Pons (tissue), 1 donor: Measurements from ENCODE around the gene LZTR1.

Source experiments
- DNase-seq: peaks from one replicate; pipeline ENCODE4 v3.0.0-alpha.2; 2016; ENCODE audit warnings: low spot score

LZTR1 gene

GRCh38 chr22:20951151-20951931, 30.8 kb upstream of the LZTR1 start:
- DNase-seq = no peak

GRCh38 chr22:20951932-20952380, 30.1 kb upstream of the LZTR1 start:
- no peak for DNase-seq

GRCh38 chr22:20952544-20953341, 29.4 kb upstream of the LZTR1 start:
- no peak for DNase-seq

DNA sequence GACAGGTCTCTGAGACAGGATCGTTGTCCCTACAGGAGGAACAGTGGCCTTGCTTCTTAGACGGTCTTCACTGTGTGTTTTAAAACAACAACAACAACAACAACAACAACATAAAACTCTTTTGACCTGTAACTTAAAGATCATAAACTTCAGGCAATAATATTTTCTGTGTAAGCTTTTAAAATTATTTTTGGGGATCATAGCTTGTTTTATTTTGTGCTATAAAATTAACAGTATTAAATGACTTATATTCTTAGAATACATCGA, 28.8 kb upstream of the LZTR1 start:
- no peak for DNase-seq

GRCh38 chr22:20953668-20954500, 28.2 kb upstream of the LZTR1 start:
- DNase-seq = no peak

GRCh38 chr22:20955548-20955947, 26.5 kb upstream of the LZTR1 start:
- DNase-seq = no peak

- DNase-seq = no peak
Observed at GRCh38 chr22:20956258-20957101, 25.6 kb upstream of the LZTR1 start.

DNA sequence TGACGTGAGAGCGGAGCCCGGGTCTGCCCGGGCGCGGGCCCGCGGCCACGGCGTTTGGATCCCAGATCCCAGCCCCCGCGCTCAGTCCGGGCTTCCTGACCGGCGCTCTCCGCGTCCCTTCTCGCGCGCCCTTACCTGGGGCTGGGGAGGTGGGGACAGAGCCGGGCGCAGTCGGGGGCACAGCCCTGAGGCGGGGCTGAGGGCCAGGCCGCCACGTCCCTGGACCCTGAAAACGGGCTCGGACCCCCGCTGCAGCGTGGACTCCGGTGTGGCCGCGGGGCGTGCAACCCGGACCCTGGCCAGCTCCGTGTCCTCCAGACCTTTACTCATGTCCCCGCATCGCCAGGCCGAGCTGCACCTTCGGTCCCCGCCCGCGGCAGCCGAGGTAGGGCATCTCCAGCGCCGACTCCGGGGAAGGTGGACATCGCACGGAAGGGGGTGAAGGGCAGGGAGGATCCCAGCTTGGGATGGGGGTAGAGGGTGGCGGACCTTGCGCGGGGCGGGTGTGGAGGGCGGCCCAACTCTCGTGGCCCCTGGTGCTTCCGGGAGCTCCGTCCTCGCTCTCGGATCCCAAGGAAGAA, 24.9 kb upstream of the LZTR1 start:
- DNase-seq = no peak

DNA sequence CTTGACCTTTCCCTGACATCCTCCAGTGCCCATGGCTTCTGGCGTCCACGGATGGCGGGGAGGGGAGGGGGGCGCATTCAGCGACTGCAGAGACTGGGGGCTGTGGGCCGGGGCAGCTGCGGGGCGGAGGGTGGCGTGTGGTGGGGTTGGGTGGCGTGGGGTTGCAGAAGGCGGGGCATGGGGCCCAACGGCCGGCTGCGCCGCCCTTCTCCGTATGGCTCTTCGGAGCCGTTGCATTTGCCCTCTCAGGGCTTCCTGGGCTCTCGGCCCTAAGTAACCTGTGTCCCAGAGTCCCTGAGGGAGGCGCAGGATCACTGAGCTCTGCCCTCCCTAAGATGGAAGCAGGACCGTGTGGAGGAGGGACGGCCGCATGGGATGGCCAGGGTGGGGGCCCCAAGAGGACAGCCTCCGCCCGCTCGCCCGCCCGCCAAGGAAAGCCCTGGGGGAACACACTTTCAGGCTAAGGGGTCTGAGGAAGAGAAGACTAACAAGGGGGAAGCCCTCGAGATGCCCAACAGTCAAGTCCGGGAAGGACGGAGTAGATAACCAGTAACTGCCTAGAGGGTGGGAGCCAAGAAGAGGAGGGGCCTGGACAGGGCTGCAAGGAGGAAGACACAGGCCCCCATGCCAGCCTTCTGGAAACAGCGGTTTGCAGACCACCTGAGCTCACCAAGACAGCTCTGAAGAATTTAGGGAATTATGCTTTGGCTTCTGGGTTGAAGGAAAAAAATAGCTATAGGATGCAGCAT, 24.2 kb upstream of the LZTR1 start:
- no peak for DNase-seq

DNA sequence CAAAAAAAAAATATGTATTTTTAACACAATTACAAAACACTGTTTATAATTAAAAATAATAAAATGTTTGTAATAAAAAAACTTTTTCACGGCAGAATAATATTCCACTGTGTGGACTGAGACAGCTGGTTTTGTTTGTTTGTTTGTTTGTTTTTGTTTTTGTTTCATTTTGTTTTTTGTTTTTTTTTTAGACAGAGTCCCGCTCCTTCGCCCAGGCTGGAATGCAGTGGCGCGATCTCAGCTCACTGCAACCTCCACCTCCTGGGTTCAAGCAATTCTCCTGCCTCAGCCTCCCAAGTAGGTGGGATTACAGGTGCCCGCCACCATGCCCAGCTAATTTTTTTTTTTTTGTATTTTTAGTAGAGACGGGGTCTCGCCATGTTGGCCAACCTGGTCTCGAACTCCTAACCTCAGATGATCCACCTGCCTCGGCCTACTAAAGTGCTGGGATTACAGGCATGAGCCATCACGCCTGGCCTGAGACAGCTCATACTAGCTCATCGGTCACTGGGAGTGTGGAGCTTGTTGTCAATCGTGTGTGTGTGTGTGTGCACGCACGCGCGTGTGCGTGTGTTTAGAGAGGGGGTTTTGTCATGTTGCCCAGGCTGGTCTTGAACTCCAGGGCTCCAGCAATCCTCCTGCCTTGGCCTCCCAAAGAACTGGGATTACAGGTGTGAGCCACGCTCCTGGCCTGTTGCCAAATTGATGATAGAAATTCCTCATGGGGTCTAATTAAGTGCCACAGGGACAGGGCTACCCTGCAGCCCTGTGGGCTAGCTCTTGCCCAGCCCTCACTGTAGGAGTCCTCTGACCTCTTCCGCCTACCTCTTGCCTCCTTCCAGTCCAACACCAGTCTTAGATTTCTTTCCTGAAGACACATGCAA, 22.3 kb upstream of the LZTR1 start:
- no peak for DNase-seq

- no peak for DNase-seq
Observed at GRCh38 chr22:20960609-20961008, 21.5 kb upstream of the LZTR1 start.

DNA sequence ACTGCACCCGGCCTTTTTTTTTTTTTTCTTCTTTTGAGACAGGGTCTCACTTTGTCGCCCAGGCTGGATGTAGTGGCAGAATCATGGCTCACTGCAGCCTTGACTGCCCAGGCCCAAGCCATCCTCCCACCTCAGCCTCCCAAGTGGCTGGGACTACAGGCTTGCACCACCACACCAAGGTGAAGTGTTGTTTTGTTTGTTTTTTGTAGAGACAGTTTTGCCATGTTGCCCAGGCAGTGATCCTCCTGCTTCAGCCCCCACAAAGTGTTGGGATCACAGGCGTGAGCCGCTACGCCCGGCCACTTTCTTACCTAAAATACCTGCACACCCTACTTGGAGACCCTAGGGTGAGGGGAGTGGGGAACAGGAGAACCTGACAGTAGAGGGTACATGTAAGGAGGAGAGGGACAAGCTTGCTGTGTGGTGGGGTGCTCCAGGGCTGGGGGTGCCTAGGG, 19.6 kb upstream of the LZTR1 start:
- DNase-seq = no peak

DNA sequence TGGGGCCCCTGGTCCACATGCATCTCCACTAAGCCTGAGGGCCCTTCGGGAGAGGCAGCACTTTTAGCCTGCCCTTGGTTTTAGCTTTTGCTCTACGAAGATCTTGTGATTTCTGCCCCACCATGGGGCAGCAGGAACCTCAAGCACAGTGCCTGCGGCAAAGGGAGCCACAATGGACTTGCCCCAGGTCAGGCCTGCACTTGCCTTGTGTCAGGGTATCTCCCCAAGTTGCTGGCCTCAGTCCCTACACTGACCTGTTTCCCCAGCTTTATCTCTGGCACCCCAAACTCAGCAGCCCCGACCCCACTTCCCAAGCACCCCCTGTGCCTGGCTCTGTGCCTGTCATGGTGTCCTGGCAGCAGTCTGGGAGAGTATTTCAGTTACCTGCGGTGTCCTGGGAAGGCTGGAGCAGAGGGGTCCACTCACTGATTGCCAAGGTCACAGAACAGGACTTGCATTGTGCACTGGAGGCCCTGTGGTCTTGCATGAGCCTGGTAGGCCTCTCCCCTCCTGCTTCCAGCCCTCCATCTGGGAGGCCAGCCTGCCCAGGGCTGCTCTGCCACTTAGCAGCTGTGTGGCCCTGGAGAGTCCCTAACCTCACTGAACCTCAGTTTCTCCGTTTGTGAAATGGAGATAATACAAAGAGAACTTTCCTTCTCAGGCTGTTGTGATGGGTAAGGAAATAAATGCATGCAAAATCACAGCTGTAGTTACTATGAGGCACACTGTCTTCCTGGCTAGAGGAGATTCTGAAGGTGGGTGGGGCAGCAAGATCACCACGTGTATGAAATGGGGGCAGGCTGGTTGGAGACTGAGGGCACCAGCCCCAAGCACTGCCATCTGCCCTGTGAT, 18.7 kb upstream of the LZTR1 start:
- DNase-seq = no peak

- no peak for DNase-seq
Observed at GRCh38 chr22:20964090-20964798, 17.9 kb upstream of the LZTR1 start.

GRCh38 chr22:20964799-20965103, 17.3 kb upstream of the LZTR1 start:
- no peak for DNase-seq

DNA sequence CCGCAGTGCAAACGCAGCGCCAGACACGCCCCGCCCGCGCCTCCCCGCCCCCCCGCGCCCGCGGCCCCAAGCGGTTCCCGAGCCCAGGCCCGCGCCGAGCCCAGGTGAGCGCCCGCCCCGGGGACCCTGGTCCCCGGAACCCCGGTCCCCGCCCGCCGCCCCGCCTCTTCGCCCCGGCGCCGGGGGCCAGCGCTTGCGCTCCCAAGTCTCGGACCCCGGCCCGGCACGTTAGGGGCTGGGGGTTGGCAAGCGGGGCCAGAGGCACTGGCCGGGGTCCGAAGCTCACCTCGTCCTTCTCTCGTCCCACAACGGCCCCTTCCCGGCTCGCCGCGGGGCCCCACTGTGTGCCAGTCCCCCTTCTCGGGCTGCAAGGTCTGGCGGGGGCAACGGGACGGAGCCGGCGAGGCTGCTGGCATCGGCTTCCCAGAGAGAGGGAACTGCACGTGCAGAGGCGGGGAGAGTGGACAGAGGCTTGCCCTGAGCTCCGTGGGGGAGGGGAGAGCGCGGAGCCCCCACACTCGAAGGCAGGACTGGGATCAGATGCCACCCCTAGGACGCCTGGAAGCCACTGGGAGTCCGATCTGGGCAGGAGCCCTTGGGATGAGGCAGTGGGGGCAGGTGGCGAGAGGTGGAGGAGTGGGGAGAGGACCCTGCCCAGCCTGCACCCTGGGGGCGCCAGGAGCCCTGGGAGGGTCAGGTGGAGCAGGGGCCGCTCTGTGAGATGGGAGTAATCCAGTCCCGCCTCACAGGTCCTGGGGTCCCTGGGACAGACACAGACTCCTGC, 16.8 kb upstream of the LZTR1 start:
- DNase-seq = no peak
